DND-41 (cell line): ENCODE measurements around the gene SALL4.

ENCODE experiments used
- ATAC-seq: fragments of 200-7000 bp; cut with Tn5 transposase; 3 replicates; pipeline ENCODE4 v1.9.1; 2021; ENCODE audit warnings: low read depth; ENCODE audit not compliant: insufficient read depth
- DNase-seq: peaks from one replicate; pipeline ENCODE4 v3.0.0-alpha.2; 2020
- H2AFZ ChIP-seq: 2 replicates; pipeline ENCODE4 v1.6.0; 2012; ENCODE audit warnings: low read depth, low read length
- H3K27ac ChIP-seq: 2 replicates; pipeline ENCODE4 v1.5.1; 2012; ENCODE audit warnings: low read length, inconsistent platforms
- H3K27me3 ChIP-seq: fragments of 200-600 bp; sonication (generic); 2 replicates; pipeline ENCODE4 v1.6.0; 2012; ENCODE audit warnings: low read length, mild to moderate bottlenecking, inconsistent platforms; ENCODE audit not compliant: insufficient read depth, poor library complexity
- H3K36me3 ChIP-seq: 2 replicates; pipeline ENCODE4 v1.5.1; 2012; ENCODE audit warnings: low read length, inconsistent platforms; ENCODE audit not compliant: insufficient read depth
- H3K4me1 ChIP-seq: 2 replicates; pipeline ENCODE4 v1.5.1; 2012; ENCODE audit warnings: mild to moderate bottlenecking, low read length; ENCODE audit not compliant: insufficient read depth
- H3K4me2 ChIP-seq: 2 replicates; pipeline ENCODE4 v1.6.0; 2012; ENCODE audit warnings: mild to moderate bottlenecking, moderate library complexity, low read length, inconsistent platforms; ENCODE audit not compliant: insufficient read depth
- H3K4me3 ChIP-seq, 2 experiments: fragments of 200-600 bp in 1 of 2; shearing (Covaris generic) in 1 of 2; 2 replicates each; pipeline ENCODE4 v1.5.1; 2012 to 2016; ENCODE audit warnings: inconsistent platforms in 2 of 2, low read length in 2 of 2, mild to moderate bottlenecking in 2 of 2, low read depth in 1 of 2, moderate library complexity in 1 of 2
- H3K79me2 ChIP-seq: 2 replicates; pipeline ENCODE4 v1.6.0; 2012; ENCODE audit warnings: low read length, inconsistent platforms; ENCODE audit not compliant: insufficient read depth
- H3K9ac ChIP-seq: 2 replicates; pipeline ENCODE4 v1.6.0; 2012; ENCODE audit warnings: low read depth, mild to moderate bottlenecking, inconsistent platforms, low read length, moderate library complexity
- H3K9me3 ChIP-seq: 2 replicates; pipeline ENCODE4 v1.5.1; 2012; ENCODE audit warnings: low read length, moderate library complexity, mild to moderate bottlenecking, inconsistent platforms; ENCODE audit not compliant: insufficient read depth, severe bottlenecking
- H4K20me1 ChIP-seq: 2 replicates; pipeline ENCODE4 v1.6.0; 2012; ENCODE audit warnings: low read length; ENCODE audit not compliant: insufficient read depth
- CTCF ChIP-seq: IDR thresholded peaks from 2 replicates; pipeline ENCODE4 v1.5.1; 2012; ENCODE audit warnings: borderline replicate concordance, low read length, moderate library complexity, mild to moderate bottlenecking; ENCODE audit not compliant: poor library complexity, severe bottlenecking; ENCODE audit errors: extremely low read depth
- EZH2 ChIP-seq: IDR thresholded peaks from 3 replicates; pipeline ENCODE4 v1.6.1; 2012; ENCODE audit warnings: borderline replicate concordance, low read depth, mild to moderate bottlenecking, moderate library complexity, low read length, inconsistent platforms; ENCODE audit not compliant: severe bottlenecking

Gene SALL4

GRCh38 chr20:51831866-51832265, 29.5 kb upstream of the SALL4 start:
- H3K4me2 ChIP-seq = no peak overlapping the region
- no peaks in the 10 kb centered on the region for H3K27me3 ChIP-seq
- no peak overlapping the region for H3K9ac ChIP-seq
- H3K9me3 ChIP-seq = no peaks in the 10 kb centered on the region
- no peaks in the 10 kb centered on the region for H3K79me2 ChIP-seq
- no peaks in the 10 kb centered on the region for H3K4me1 ChIP-seq
- no peaks in the 10 kb centered on the region for H4K20me1 ChIP-seq
- H3K27ac ChIP-seq = no peak overlapping the region
- TF ChIP-seq EZH2 = no peak
- no peak for TF ChIP-seq CTCF
- DNase-seq (no peak), ATAC-seq (no peak)
- no peaks in the 10 kb centered on the region for H3K36me3 ChIP-seq
- no peak overlapping the region for H3K4me3 ChIP-seq
- no peak overlapping the region for H2AFZ ChIP-seq

GRCh38 chr20:51830538-51830937, 28.2 kb upstream of the SALL4 start:
- Histone ChIP-seq H3K4me2 (no peak overlapping the region), H3K36me3 (no peaks in the 10 kb centered on the region), H3K9ac (no peak overlapping the region), H3K9me3 (no peaks in the 10 kb centered on the region), H3K4me3 (no peak overlapping the region), H3K27ac (no peak overlapping the region), H3K27me3 (no peaks in the 10 kb centered on the region), H3K4me1 (no peaks in the 10 kb centered on the region), H3K79me2 (no peaks in the 10 kb centered on the region), H2AFZ (no peak overlapping the region), H4K20me1 (no peaks in the 10 kb centered on the region)
- ATAC-seq (no peak), DNase-seq (no peak)
- TF ChIP-seq CTCF = no peak
- TF ChIP-seq EZH2 = no peak

GRCh38 chr20:51828762-51829161, 26.4 kb upstream of the SALL4 start:
- ATAC-seq = no peak
- H3K9ac ChIP-seq = no peak overlapping the region
- H2AFZ ChIP-seq = no peak overlapping the region

More at GRCh38 chr20:51828762-51829161, 26.4 kb upstream of the SALL4 start:
- no peaks in the 10 kb centered on the region for H3K9me3 ChIP-seq
- no peak for TF ChIP-seq CTCF
- TF ChIP-seq EZH2 = no peak
- H3K4me1 ChIP-seq = no peaks in the 10 kb centered on the region
- DNase-seq = no peak
- H4K20me1 ChIP-seq = no peaks in the 10 kb centered on the region
- H3K4me3 ChIP-seq = no peak overlapping the region
- no peaks in the 10 kb centered on the region for H3K79me2 ChIP-seq
- H3K27me3 ChIP-seq = no peaks in the 10 kb centered on the region
- no peak overlapping the region for H3K4me2 ChIP-seq
- H3K27ac ChIP-seq = no peak overlapping the region
- no peaks in the 10 kb centered on the region for H3K36me3 ChIP-seq
